Hepatocyte (in vitro differentiated cells): ENCODE measurements around the gene UBL3.

Source experiments
- EZH2 ChIP-seq: fragments of 200-600 bp; sonication (generic); IDR thresholded peaks from 2 replicates; pipeline ENCODE4 v1.6.1; 2016; ENCODE audit warnings: antibody characterized with exemption, mild to moderate bottlenecking, borderline replicate concordance
- EZH2phosphoT487 ChIP-seq: fragments of 200-600 bp; sonication (generic); IDR thresholded peaks from one replicate; pipeline ENCODE4 v1.6.1; 2018; ENCODE audit warnings: antibody characterized with exemption, mild to moderate bottlenecking, low read depth, moderate library complexity; ENCODE audit not compliant: unreplicated experiment, severe bottlenecking
- TF ChIP-seq, protein P1 (sequence below): fragments of 200-600 bp; sonication (generic); IDR thresholded peaks from 2 replicates; pipeline ENCODE4 v1.5.1; 2016; ENCODE audit warnings: antibody characterized with exemption, mild to moderate bottlenecking; ENCODE audit not compliant: poor library complexity

DNA sequence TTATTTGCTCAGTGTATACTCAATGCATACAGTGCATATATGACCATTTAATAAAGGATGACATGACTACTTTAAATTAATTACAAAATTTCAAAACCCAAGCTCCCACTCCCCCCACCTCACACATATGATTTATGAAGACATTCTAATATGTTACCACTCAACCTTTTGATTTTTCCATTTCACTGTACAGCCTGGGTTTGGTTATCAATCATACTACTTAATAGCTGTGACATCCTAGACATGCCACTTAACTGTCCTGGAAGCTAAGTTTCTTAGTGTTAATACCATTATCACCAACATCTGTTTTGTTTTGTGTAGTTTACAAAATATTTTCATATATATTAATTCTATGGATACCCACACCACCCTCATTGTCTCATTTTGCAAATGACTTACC lies 42.2 kb downstream of the UBL3 start:
- TF ChIP-seq, protein P1, sequence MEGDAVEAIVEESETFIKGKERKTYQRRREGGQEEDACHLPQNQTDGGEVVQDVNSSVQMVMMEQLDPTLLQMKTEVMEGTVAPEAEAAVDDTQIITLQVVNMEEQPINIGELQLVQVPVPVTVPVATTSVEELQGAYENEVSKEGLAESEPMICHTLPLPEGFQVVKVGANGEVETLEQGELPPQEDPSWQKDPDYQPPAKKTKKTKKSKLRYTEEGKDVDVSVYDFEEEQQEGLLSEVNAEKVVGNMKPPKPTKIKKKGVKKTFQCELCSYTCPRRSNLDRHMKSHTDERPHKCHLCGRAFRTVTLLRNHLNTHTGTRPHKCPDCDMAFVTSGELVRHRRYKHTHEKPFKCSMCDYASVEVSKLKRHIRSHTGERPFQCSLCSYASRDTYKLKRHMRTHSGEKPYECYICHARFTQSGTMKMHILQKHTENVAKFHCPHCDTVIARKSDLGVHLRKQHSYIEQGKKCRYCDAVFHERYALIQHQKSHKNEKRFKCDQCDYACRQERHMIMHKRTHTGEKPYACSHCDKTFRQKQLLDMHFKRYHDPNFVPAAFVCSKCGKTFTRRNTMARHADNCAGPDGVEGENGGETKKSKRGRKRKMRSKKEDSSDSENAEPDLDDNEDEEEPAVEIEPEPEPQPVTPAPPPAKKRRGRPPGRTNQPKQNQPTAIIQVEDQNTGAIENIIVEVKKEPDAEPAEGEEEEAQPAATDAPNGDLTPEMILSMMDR, result no peak
- TF ChIP-seq EZH2 (no peak), EZH2phosphoT487 (no peak)
